ENCODE data around the gene ZNF215. TPM values are rescaled to one million over a fixed set of nuclear protein-coding genes. Genes with fewer than 3 reads are reported as not detected.

Gene ZNF215
- total and polyA plus RNA-seq, 2 of the 13 experiments (the other 11 are each of a cell fraction or from before 2014, with no cell fraction given), result not detected

- Histone ChIP-seq H3K27ac (ENCODE audit: extremely low read length, insufficient read depth, low read length) (no peak overlapping the region), H3K4me2 (ENCODE audit: low read depth, low read length) (no peak overlapping the region)
- ATAC-seq, result no peak
Observed at GRCh38 chr11:6927030-6927617, 898 bp downstream of the ZNF215 start.

More at GRCh38 chr11:6927030-6927617, 898 bp downstream of the ZNF215 start:
- H3K9ac ChIP-seq (ENCODE audit: insufficient read depth, low read depth, low read length), result no peak overlapping the region
- ChIA-PET POLR2A (no interaction called here), CTCF (ENCODE audit: low intra/inter-chr PET ratio, low total read pairs) (no interaction called here)
- H3K27me3 ChIP-seq (ENCODE audit: control insufficient read depth in 1 of 2, insufficient read depth in 2 of 2, low read length in 2 of 2), result peaks cover 0 to 16% of the 10 kb centered on the region in 2 experiments; a peak in 2 of 5 replicates
- H3K36me3 ChIP-seq (replicated peaks in 1 of 2; ENCODE audit: control insufficient read depth in 1 of 2, insufficient read depth in 2 of 2, low read length in 2 of 2), result no peaks in the 10 kb centered on the region
- in situ Hi-C loops (cut with HindIII; ENCODE audit: extremely low pct_ligation_motif_present, low pct_unique_long_range_greater_than_20kb) (no loop called here), intact Hi-C loops (cut with micrococcal nuclease; ENCODE audit: unreplicated experiment) (no loop called here)
- FAIRE-seq, result no peak
- H2AFZ ChIP-seq (ENCODE audit: low read length), result no peak overlapping the region
- TF ChIP-seq ZNF7 (CRISPR knock-in tag; IDR thresholded peaks at IDR 0.05) (no peak), ZNF597 (CRISPR knock-in tag; IDR thresholded peaks at IDR 0.05) (no peak), CSRNP1 (CRISPR knock-in tag; IDR thresholded peaks at IDR 0.05) (no peak), ZNF790 (CRISPR knock-in tag; IDR thresholded peaks at IDR 0.05; ENCODE audit: borderline replicate concordance) (no peak)
- no peaks in the 10 kb centered on the region for H3K4me1 ChIP-seq (ENCODE audit: insufficient read depth, low read length)
- no peak for DNase-seq (ENCODE audit: low spot score)
- no peaks in the 10 kb centered on the region for H3K9me3 ChIP-seq (ENCODE audit: low read length)
- no peaks in the 10 kb centered on the region for H3K79me2 ChIP-seq (ENCODE audit: insufficient read depth, low read length)
- BruUV-seq (replicated peaks), result no TSS peak
- H4K20me1 ChIP-seq (ENCODE audit: insufficient read depth, low read length), result no peaks in the 10 kb centered on the region
- 38% methylated on average over 11 of the region's 11 CpGs for WGBS (ENCODE audit: low lambda C conversion rate)
- no peak overlapping the region for H3K4me3 ChIP-seq (replicated peaks in 1 of 3; ENCODE audit: insufficient read depth in 1 of 3, low read depth in 2 of 3, low read length in 3 of 3)

Measured in HepG2 (cell line).